ENCODE results near the gene COL13A1.

COL13A1 gene

DNA sequence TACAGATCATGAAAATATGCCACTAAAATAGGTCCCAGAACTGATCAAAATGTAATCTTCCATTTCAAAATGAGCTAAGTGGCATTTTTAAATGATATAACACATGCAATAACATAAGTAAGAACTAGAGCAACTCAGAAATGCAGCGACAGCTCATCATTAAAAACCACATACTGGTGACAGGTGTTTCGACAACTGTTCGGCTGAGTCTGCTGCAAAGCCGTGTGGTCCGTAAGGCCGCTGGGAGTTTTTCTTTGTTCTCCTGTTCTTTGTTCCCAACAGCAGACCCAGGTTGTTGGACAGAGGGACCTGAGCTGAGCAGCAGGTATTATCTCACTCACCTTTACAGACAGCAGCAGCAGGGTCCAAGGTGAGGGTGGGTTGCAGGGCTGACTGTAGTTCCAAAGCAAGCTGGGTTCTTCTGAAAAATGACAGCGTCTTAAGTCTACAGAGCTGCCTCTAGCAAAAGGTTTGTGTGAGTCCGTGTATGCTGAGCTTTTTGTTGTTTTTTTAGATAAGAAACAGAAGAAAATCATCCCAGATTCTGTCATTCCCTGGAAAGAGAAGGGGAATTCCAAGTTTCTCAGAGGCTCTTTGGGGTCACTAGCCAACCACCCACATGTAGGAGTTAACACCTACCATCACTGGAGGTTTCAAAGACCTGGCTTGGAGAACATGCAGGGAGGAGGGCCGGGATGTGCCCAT, 205.6 kb downstream of the COL13A1 start:
- Histone ChIP-seq H3K36me3 (ENCODE audit: control insufficient read depth in 5 of 5, insufficient read depth in 5 of 5, low read length in 5 of 5) (peaks cover 0 to 3% (median 0%) of the 10 kb centered on the region in 5 donors), H3K27ac (ENCODE audit: low read depth, low read length) (no peak overlapping the region), H3K27me3 (ENCODE audit: control insufficient read depth in 5 of 5, insufficient read depth in 4 of 5, low read length in 5 of 5) (no peaks in the 10 kb centered on the region), H3K4me3 (ENCODE audit: low read depth in 1 of 5, low read length in 5 of 5) (no peak overlapping the region), H3K4me1 (ENCODE audit: control insufficient read depth in 5 of 5, insufficient read depth in 5 of 5, low read length in 5 of 5) (no peaks in the 10 kb centered on the region), H3K9me3 (ENCODE audit: control insufficient read depth in 5 of 5, low read length in 5 of 5) (no peaks in the 10 kb centered on the region), H3K9ac (ENCODE audit: low read length in 5 of 5) (no peak overlapping the region)
